Heart right ventricle (tissue), 16 donors: ENCODE measurements around the gene CNOT2. TPM values are rescaled to one million over a fixed set of nuclear protein-coding genes. Genes with fewer than 3 reads are reported as not detected.

Experiments
- ATAC-seq, 8 donors: fragments of 200-7000 bp; cut with Tn5 transposase; one replicate each; pipeline ENCODE4 v1.9.1; 2020; ENCODE audit warnings: mild to moderate bottlenecking in 8 of 8, moderate library complexity in 8 of 8, moderate number of reproducible peaks in 1 of 8
- DNase-seq, 2 donors: peaks; one replicate each; pipeline ENCODE4 v3.0.0-alpha.2; 2020
- H3K27ac ChIP-seq, 10 donors: fragments of 200-600 bp; sonication (generic) in 2 of 10; one replicate each; pipeline versions ENCODE4 v1.5.0 to v1.8.0; 2020 to 2022; ENCODE audit warnings: mild to moderate bottlenecking in 3 of 10
- H3K27me3 ChIP-seq, 7 donors: fragments of 200-600 bp; one replicate each; pipeline ENCODE4 v1.8.0; 2021 to 2022; ENCODE audit warnings: mild to moderate bottlenecking in 2 of 7
- H3K36me3 ChIP-seq, 9 donors: fragments of 200-600 bp; sonication (generic) in 1 of 9; one replicate each; pipeline versions ENCODE4 v1.5.0 to v1.8.0; 2020 to 2022; ENCODE audit warnings: mild to moderate bottlenecking in 2 of 9
- H3K4me1 ChIP-seq, 9 donors: fragments of 200-600 bp; sonication (generic) in 1 of 9; one replicate each; pipeline versions ENCODE4 v1.5.0 to v1.8.0; 2020 to 2022; ENCODE audit warnings: mild to moderate bottlenecking in 4 of 9
- H3K4me3 ChIP-seq, 10 donors: fragments of 200-600 bp; sonication (generic) in 2 of 10; one replicate each; pipeline versions ENCODE4 v1.5.0 to v1.8.0; 2020 to 2022; ENCODE audit warnings: mild to moderate bottlenecking in 7 of 10, moderate library complexity in 2 of 10
- H3K9me3 ChIP-seq, 11 donors: fragments of 200-600 bp in 10 of 11; sonication (generic) in 2 of 11; one replicate each; pipeline versions ENCODE4 v1.5.0 to v1.8.0; 2013 to 2022; ENCODE audit warnings: mild to moderate bottlenecking in 2 of 11, control low read depth in 1 of 11, moderate library complexity in 1 of 11
- CTCF ChIP-seq, 9 donors: fragments of 200-600 bp; sonication (generic) in 2 of 9; IDR thresholded peaks; one replicate each; pipeline versions ENCODE4 v1.5.0 to v1.8.0; 2021 to 2022; ENCODE audit warnings: antibody characterized with exemption in 9 of 9, mild to moderate bottlenecking in 5 of 9, moderate library complexity in 1 of 9
- WGBS, 2 donors: extraction: QIAGEN DNeasy Blood & Tissue Kit; methylation state at CpG; one replicate each; pipeline ENCODE4 v1.1.7; 2013; ENCODE audit warnings: inconsistent platforms in 1 of 2; 5-methylcytosine and 5-hydroxymethylcytosine counted together
- intact Hi-C, 10 donors: fragments of 100-400 bp; cut with DNase I; formaldehyde crosslinking; loops; one replicate each; pipeline versions ENCODE4 v1.11.1 to v1.14.2; 2022
- polyA plus RNA-seq, 2 donors: library from polyadenylated mRNA; stranded (reverse); fragments of 200-250 nt; gene quantifications; one replicate each; pipeline ENCODE4 v1.2.3, GENCODE V29; 2013
- total RNA-seq, 10 donors: library from RNA; stranded (reverse); fragmentation: NEBNext Ultra II Directional in 3 of 10; extraction: Animal tissue kit (Norgen Biotek cat#: 25700) in 3 of 10; gene quantifications; one replicate each; pipeline versions ENCODE4 v1.2.1 to v1.2.4, GENCODE V29; 2021 to 2023
- donor health status: Arrhythmogenic right ventricular cardiomyopathy.
- donor health status: ischemic (EF 13 %, LVEDD 7.1; RV severe dilation, severe dysfunction).
- donor health status: healthy with polysubstance abuse.
- donor health status: DM: no; HTN: yes; CAD: no.
- donor health status: DM: no; HTN: no; CAD: no.
- donor health status: ischemic (EF 25% LVEDD 6.9; RV normal size, moderate dysfunction).
- donor health status: ischemic (EF 25% LVEDD 5.7; RV mildly dilated, moderate dysfunction).
- donor health status: healthy.
- donor health status: DM: yes; HTN: yes; CAD: no.
- donor health status: Ischemic cardiomyopathy.
- donor health status: ischemic (EF 35%, LVEDD 5.7; RV mildly dilated, moderate dysfunction).
- donor health status: nonischemic (EF 11% LVEDD 7.7; RV severe dilation, severe dysfunction).
- donor health status: DM: yes; HTN: yes; CAD: no.
- donor health status: PGD.
- donor health status: ischemic (EF 29% LVEDD 5.4; RV normal size, mild dysfunction).
- donor health status: nonischemic (EF 23%, LVEDD 6.1; RV moderate dilation, normal function).

CNOT2 gene
- total and polyA plus RNA-seq, 12 donors = 17.6 to 43.0 (median 35.0) TPM

- WGBS, 2 donors = 37 to 47% methylated on average over 2 of the region's 2 CpGs
- intact Hi-C loops = loop anchor here in 6 of 10 donors (5.0 to 10.0 kb wide), 9 partner anchors 113 to 490 kb away; partner anchors contain the start of gene KCNMB4 (in 4 of the 6)
- Histone ChIP-seq H3K4me3 (peak overlapping the region in 9 of 10 donors; percentile 65 to 96 (median 87)), H3K27ac (peak overlapping the region in 6 of 10 donors; percentile 89 to 99 (median 96)), H3K9me3 (no peaks in the 10 kb centered on the region), H3K27me3 (no peaks in the 10 kb centered on the region), H3K4me1 (peaks cover 7 to 50% (median 35%) of the 10 kb centered on the region in 9 donors), H3K36me3 (peaks cover 0 to 47% (median 7%) of the 10 kb centered on the region in 9 donors)
- DNase-seq (no peak), ATAC-seq (no peak)
- TF ChIP-seq CTCF (IDR thresholded peaks at IDR 0.05) = no peak
Measured at GRCh38 chr12:70241845-70242244, 1.4 kb upstream of the CNOT2 start.

DNA sequence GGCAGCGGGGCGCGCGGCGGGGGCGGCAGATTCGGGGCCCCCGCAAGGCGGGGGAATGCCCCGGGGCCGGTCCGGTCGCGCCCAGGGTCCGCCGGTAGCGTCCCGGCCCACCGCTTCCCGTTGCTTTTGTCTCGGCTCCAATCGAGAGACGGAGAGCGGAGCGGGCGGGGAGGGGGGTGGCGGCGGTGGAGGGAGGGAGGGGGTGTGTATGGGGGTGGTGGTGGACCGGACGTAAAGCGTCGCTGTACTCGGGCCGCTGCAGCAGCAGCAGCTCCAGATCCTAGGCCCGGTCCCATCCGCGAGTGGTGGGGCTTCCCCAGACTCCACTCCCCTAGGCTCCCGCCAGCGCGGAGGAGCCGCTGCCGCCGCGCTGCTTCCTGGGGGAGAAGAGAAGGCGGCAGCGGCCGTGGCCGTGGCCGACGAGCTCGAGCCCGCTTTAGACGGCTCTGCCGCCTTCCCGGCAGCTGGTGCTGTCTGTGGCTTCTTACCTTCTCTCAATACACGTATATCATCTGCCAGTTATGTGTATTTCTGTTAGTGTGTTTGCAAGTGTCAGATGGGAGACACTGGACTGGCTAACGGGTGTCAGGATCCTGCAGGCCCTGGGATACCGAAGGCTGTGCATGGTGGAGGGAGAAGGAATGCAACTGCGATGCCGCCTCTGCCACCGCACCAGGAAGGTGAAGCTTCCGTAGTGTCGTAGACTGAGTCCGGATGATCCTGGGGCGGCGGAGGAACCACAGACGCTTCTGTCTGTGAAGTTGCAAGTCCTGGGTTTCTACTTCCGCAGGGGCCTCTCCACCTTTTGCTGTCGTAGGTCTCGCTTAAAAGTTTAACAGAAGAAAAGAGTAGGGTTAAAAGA lies 508 bp downstream of the CNOT2 start:
- WGBS, 2 donors = 0 to 1% methylated on average over 60 to 70 of the region's 70 CpGs
- peak overlapping the region; percentile 89 to 99 (median 96) for H3K27ac ChIP-seq
- ATAC-seq (peak; percentile 82 to 96 (median 85)), DNase-seq (peak; percentile 71 to 75)
- H3K36me3 ChIP-seq = peaks cover 0 to 36% (median 7%) of the 10 kb centered on the region in 9 donors
- no peaks in the 10 kb centered on the region for H3K9me3 ChIP-seq
- no peak for TF ChIP-seq CTCF (IDR thresholded peaks at IDR 0.05)
- H3K4me3 ChIP-seq = peak overlapping the region; percentile 65 to 96 (median 88)
- intact Hi-C loops = loop anchor here in 6 of 10 donors (5.0 to 10.0 kb wide), 9 partner anchors 111 to 489 kb away; partner anchors contain the start of gene KCNMB4 (in 4 of the 6)
- peaks cover 9 to 69% (median 48%) of the 10 kb centered on the region in 9 donors for H3K4me1 ChIP-seq
- no peaks in the 10 kb centered on the region for H3K27me3 ChIP-seq

DNA sequence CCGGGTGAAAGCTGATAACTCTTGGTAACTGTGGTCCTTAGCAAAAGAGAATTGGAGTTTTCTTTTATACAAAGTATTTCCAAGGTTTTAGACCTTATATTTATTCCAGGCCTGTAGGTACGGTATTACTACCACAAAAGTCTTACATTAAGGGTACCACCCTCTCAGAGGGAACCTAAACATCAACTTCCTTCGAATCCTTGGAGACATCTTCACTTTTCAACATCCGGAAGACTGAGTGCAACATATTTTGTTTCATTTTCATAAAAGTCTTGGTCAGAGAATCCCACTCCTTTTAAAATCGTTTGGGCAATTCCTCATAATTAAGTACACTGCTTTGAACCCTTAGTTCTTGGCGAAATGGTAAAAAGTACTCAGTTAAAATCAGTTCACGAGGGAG lies 1.2 kb downstream of the CNOT2 start:
- DNase-seq = no peak
- intact Hi-C loops = loop anchor here in 6 of 10 donors (5.0 to 10.0 kb wide), 9 partner anchors 110 to 488 kb away; partner anchors contain the start of gene KCNMB4 (in 4 of the 6)
- Histone ChIP-seq H3K27ac (peak overlapping the region; percentile 89 to 99 (median 96)), H3K36me3 (peaks cover 0 to 36% (median 7%) of the 10 kb centered on the region in 9 donors), H3K4me1 (peaks cover 9 to 76% (median 55%) of the 10 kb centered on the region in 9 donors), H3K4me3 (peak overlapping the region; percentile 65 to 96 (median 88)), H3K9me3 (no peaks in the 10 kb centered on the region), H3K27me3 (no peaks in the 10 kb centered on the region)
- no peak for ATAC-seq
- TF ChIP-seq CTCF (IDR thresholded peaks at IDR 0.05) = no peak
- 16 to 18% methylated on average over 7 of the region's 7 CpGs for WGBS, 2 donors

GRCh38 chr12:70245458-70245857 lies 2.2 kb downstream of the CNOT2 start:
- peaks cover 9 to 83% (median 63%) of the 10 kb centered on the region in 9 donors for H3K4me1 ChIP-seq
- no peak for ATAC-seq
- no peak overlapping the region for H3K27ac ChIP-seq
- DNase-seq = no peak
- H3K4me3 ChIP-seq = peak overlapping the region in 2 of 10 donors; percentile 87 to 93
- TF ChIP-seq CTCF (IDR thresholded peaks at IDR 0.05) = no peak
- H3K9me3 ChIP-seq = no peaks in the 10 kb centered on the region
- intact Hi-C loops = loop anchor here in 5 of 10 donors (10.0 kb wide), 5 partner anchors 109 to 351 kb away; partner anchors contain the start of gene KCNMB4 (in 3 of the 5)
- peaks cover 0 to 33% (median 5%) of the 10 kb centered on the region in 9 donors for H3K36me3 ChIP-seq
- H3K27me3 ChIP-seq = no peaks in the 10 kb centered on the region
